H9 (cell line): ENCODE data around the gene PARD6G. TPM values are rescaled to one million over a fixed set of nuclear protein-coding genes. Genes with fewer than 3 reads are reported as not detected.

Source experiments
- DNase-seq: peaks from one replicate; pipeline ENCODE4 v3.0.0-alpha.2; 2017
- H2AFZ ChIP-seq: one replicate; pipeline ENCODE4 v1.6.1; 2013; ENCODE audit warnings: mild to moderate bottlenecking, low read length, control low read depth, moderate library complexity
- H2AK5ac ChIP-seq: 2 replicates; pipeline ENCODE4 v1.6.1; 2013; ENCODE audit warnings: low read length, control low read depth, mixed read lengths; ENCODE audit not compliant: insufficient read length
- H2BK120ac ChIP-seq: one replicate; pipeline ENCODE4 v1.6.1; 2013; ENCODE audit warnings: low read depth, mild to moderate bottlenecking, low read length, control low read depth, inconsistent platforms; ENCODE audit not compliant: poor library complexity, severe bottlenecking
- H2BK12ac ChIP-seq: 2 replicates; pipeline ENCODE4 v1.6.1; 2013; ENCODE audit warnings: low read length, control low read depth, mixed read lengths, low read depth; ENCODE audit not compliant: insufficient read length
- H2BK15ac ChIP-seq: 2 replicates; pipeline ENCODE4 v1.6.1; 2013; ENCODE audit warnings: low read depth, low read length, control low read depth
- H2BK20ac ChIP-seq: one replicate; pipeline ENCODE4 v1.6.1; 2013; ENCODE audit warnings: low read depth, mild to moderate bottlenecking, low read length, control low read depth, inconsistent platforms; ENCODE audit not compliant: poor library complexity, severe bottlenecking
- H2BK5ac ChIP-seq: 2 replicates; pipeline ENCODE4 v1.6.1; 2013; ENCODE audit warnings: low read length, control low read depth, mixed read lengths; ENCODE audit not compliant: insufficient read length
- H3K14ac ChIP-seq: 2 replicates; pipeline ENCODE4 v1.6.1; 2013; ENCODE audit warnings: low read length, control low read depth; ENCODE audit not compliant: insufficient read depth
- H3K18ac ChIP-seq: 2 replicates; pipeline ENCODE4 v1.6.1; 2013; ENCODE audit warnings: low read depth, mild to moderate bottlenecking, mixed read lengths, low read length, control low read depth; ENCODE audit not compliant: insufficient read length
- H3K23ac ChIP-seq: 2 replicates; pipeline ENCODE4 v1.6.1; 2013; ENCODE audit warnings: low read length, control low read depth, mixed read lengths, low read depth; ENCODE audit not compliant: insufficient read length
- H3K23me2 ChIP-seq: 2 replicates; pipeline ENCODE4 v1.6.1; 2013; ENCODE audit warnings: low read depth, mild to moderate bottlenecking, mixed read lengths, low read length, control low read depth; ENCODE audit not compliant: insufficient read length, poor library complexity, severe bottlenecking
- H3K27ac ChIP-seq: 2 replicates; pipeline ENCODE4 v1.5.1; 2013; ENCODE audit warnings: low read length, control low read depth, mixed read lengths, low read depth; ENCODE audit not compliant: insufficient read length
- H3K27me3 ChIP-seq: 2 replicates; pipeline ENCODE4 v1.6.1; 2013; ENCODE audit warnings: low read length, control low read depth, inconsistent platforms; ENCODE audit not compliant: insufficient read depth
- H3K4ac ChIP-seq: 2 replicates; pipeline ENCODE4 v1.6.1; 2013; ENCODE audit warnings: low read depth, mild to moderate bottlenecking, control low read depth, inconsistent platforms, low read length, moderate library complexity
- H3K4me1 ChIP-seq: 2 replicates; pipeline ENCODE4 v1.6.1; 2013; ENCODE audit warnings: low read length, control low read depth, inconsistent platforms; ENCODE audit not compliant: insufficient read depth
- H3K4me2 ChIP-seq: 2 replicates; pipeline ENCODE4 v1.6.1; 2013; ENCODE audit warnings: low read length, control low read depth, mixed read lengths; ENCODE audit not compliant: insufficient read length, insufficient read depth
- H3K56ac ChIP-seq: 2 replicates; pipeline ENCODE4 v1.6.1; 2013; ENCODE audit warnings: low read depth, mild to moderate bottlenecking, mixed read lengths, low read length, control low read depth; ENCODE audit not compliant: insufficient read length
- H3K79me1 ChIP-seq: 2 replicates; pipeline ENCODE4 v1.6.1; 2013; ENCODE audit warnings: low read depth, mild to moderate bottlenecking, moderate library complexity, low read length, control low read depth, inconsistent platforms; ENCODE audit not compliant: insufficient read depth, poor library complexity, severe bottlenecking
- H3K79me2 ChIP-seq: 2 replicates; pipeline ENCODE4 v1.6.1; 2013; ENCODE audit warnings: low read length, control low read depth, inconsistent platforms; ENCODE audit not compliant: insufficient read depth
- H3K9ac ChIP-seq: 2 replicates; pipeline ENCODE4 v1.6.1; 2013; ENCODE audit warnings: low read length, control low read depth, mixed read lengths; ENCODE audit not compliant: insufficient read length; ENCODE audit errors: extremely low read depth
- H3K9me3 ChIP-seq: one replicate; pipeline ENCODE4 v1.6.1; 2013; ENCODE audit warnings: low read depth, low read length, inconsistent platforms; ENCODE audit not compliant: control insufficient read depth
- H3T11ph ChIP-seq: one replicate; pipeline ENCODE4 v1.6.1; 2013; ENCODE audit warnings: mild to moderate bottlenecking, low read length, control low read depth, inconsistent platforms
- H4K20me1 ChIP-seq: one replicate; pipeline ENCODE4 v1.6.1; 2013; ENCODE audit not compliant: control insufficient read depth, insufficient read length, insufficient read depth
- H4K5ac ChIP-seq: 2 replicates; pipeline ENCODE4 v1.6.1; 2013; ENCODE audit warnings: low read depth, mild to moderate bottlenecking, mixed read lengths, low read length, control low read depth; ENCODE audit not compliant: insufficient read length
- H4K8ac ChIP-seq: replicated peaks from 2 replicates; pipeline ENCODE4 v1.6.1; 2013; ENCODE audit warnings: low read length, control low read depth, mixed read lengths, low read depth; ENCODE audit not compliant: insufficient read length
- H4K91ac ChIP-seq: 2 replicates; pipeline ENCODE4 v1.6.1; 2013; ENCODE audit warnings: low read depth, mild to moderate bottlenecking, moderate library complexity, mixed read lengths, low read length, control low read depth; ENCODE audit not compliant: insufficient read length
- H3K27ac Mint-ChIP-seq, 3 experiments: 2 replicates in 2 of 3; 3 replicates in 1 of 3; pipeline ENCODE4 v1.8.0; 2020 to 2021; ENCODE audit warnings: mixed read lengths in 3 of 3, mild to moderate bottlenecking in 1 of 3, moderate library complexity in 1 of 3
- H3K27me3 Mint-ChIP-seq: 2 replicates; pipeline ENCODE4 v1.8.0; 2021; ENCODE audit warnings: low read depth, mild to moderate bottlenecking, moderate library complexity, mixed read lengths
- H3K36me3 Mint-ChIP-seq, 3 experiments: 2 replicates in 2 of 3; 3 replicates in 1 of 3; pipeline ENCODE4 v1.8.0; 2020 to 2021; ENCODE audit warnings: low read depth in 3 of 3, mixed read lengths in 3 of 3; ENCODE audit not compliant: insufficient read depth in 1 of 3
- H3K4me1 Mint-ChIP-seq, 2 experiments: 2 replicates each; pipeline ENCODE4 v1.8.0; 2020; ENCODE audit warnings: mixed read lengths in 2 of 2
- H3K4me3 Mint-ChIP-seq, 2 experiments: 2 replicates in 1 of 2; 3 replicates in 1 of 2; pipeline ENCODE4 v1.8.0; 2020 to 2021; ENCODE audit warnings: mild to moderate bottlenecking in 2 of 2, mixed read lengths in 2 of 2, moderate library complexity in 1 of 2
- H3K9me3 Mint-ChIP-seq, 2 experiments: 2 replicates in 1 of 2; 3 replicates in 1 of 2; pipeline ENCODE4 v1.8.0; 2020; ENCODE audit warnings: mild to moderate bottlenecking in 2 of 2, mixed read lengths in 2 of 2, moderate library complexity in 1 of 2
- CTCF ChIP-seq: fragments of 200-600 bp; sonication (generic); conservative IDR thresholded peaks from 3 replicates; pipeline ENCODE4 v1.8.0; 2021; ENCODE audit warnings: antibody characterized with exemption, mild to moderate bottlenecking
- WGBS: extraction: QIAGEN DNeasy Blood & Tissue Kit; methylation state at CpG from one replicate; pipeline ENCODE4 v1.1.7; 2013; ENCODE audit warnings: missing lambda C conversion rate, low lambda C conversion rate, mixed read lengths; ENCODE audit not compliant: insufficient read length; ENCODE audit errors: extremely low coverage; 5-methylcytosine and 5-hydroxymethylcytosine counted together
- total RNA-seq: library from RNA; stranded (reverse); gene quantifications from 2 replicates; pipeline ENCODE4 v1.2.1, GENCODE V29; 2021

PARD6G gene
- total RNA-seq, 1 experiment from 2014 or later = 11.2 TPM

- no peaks in the 10 kb centered on the region for H3K79me2 ChIP-seq
- no peak overlapping the region for H3K23ac ChIP-seq
- H3T11ph ChIP-seq = no peak overlapping the region
- H4K8ac ChIP-seq = no peak overlapping the region
- H3K4ac ChIP-seq = no peak overlapping the region
- no peak overlapping the region for H3K9ac ChIP-seq
- no CpG with 5 or more reads among the region's 8 CpGs for WGBS
- no peaks in the 10 kb centered on the region for H4K20me1 ChIP-seq
- H3K9me3 ChIP-seq = no peaks in the 10 kb centered on the region
- H2BK15ac ChIP-seq = no peak overlapping the region
- Mint-ChIP-seq H3K9me3 (no peaks in the 10 kb centered on the region), H3K4me1 (peaks cover 6 to 20% of the 10 kb centered on the region in 2 experiments), H3K36me3 (no peaks in the 10 kb centered on the region), H3K27me3 (no peaks in the 10 kb centered on the region), H3K27ac (peak overlapping the region in 1 of 3 experiments; percentile 28; a peak in 2 of 7 replicates), H3K4me3 (no peak overlapping the region)
- H2AK5ac ChIP-seq = no peak overlapping the region
- DNase-seq = no peak
- no peak for TF ChIP-seq CTCF
- no peak overlapping the region for H3K27ac ChIP-seq
- H3K56ac ChIP-seq = no peak overlapping the region
- no peak overlapping the region for H3K18ac ChIP-seq
- no peaks in the 10 kb centered on the region for H3K79me1 ChIP-seq
- H2BK5ac ChIP-seq = no peak overlapping the region
- H3K27me3 ChIP-seq = no peaks in the 10 kb centered on the region
- no peaks in the 10 kb centered on the region for H3K23me2 ChIP-seq
- H2BK20ac ChIP-seq = no peak overlapping the region
- H4K91ac ChIP-seq = no peak overlapping the region
- H4K5ac ChIP-seq = no peak overlapping the region
- H2BK120ac ChIP-seq = no peak overlapping the region
- no peak overlapping the region for H2BK12ac ChIP-seq
- no peaks in the 10 kb centered on the region for H3K4me1 ChIP-seq
- no peak overlapping the region; the same call in 1 of the 2 replicates for H3K14ac ChIP-seq
- no peak overlapping the region for H2AFZ ChIP-seq
- H3K4me2 ChIP-seq = no peak overlapping the region
Measured at GRCh38 chr18:80231151-80231550, 16.2 kb downstream of the PARD6G start.
